ENCODE data around the gene BEGAIN. TPM values are rescaled to one million over a fixed set of nuclear protein-coding genes. Genes with fewer than 3 reads are reported as not detected.

BEGAIN gene
- total RNA-seq, 2 experiments from 2014 or later, result 0.10 TPM; not detected in 1

DNA sequence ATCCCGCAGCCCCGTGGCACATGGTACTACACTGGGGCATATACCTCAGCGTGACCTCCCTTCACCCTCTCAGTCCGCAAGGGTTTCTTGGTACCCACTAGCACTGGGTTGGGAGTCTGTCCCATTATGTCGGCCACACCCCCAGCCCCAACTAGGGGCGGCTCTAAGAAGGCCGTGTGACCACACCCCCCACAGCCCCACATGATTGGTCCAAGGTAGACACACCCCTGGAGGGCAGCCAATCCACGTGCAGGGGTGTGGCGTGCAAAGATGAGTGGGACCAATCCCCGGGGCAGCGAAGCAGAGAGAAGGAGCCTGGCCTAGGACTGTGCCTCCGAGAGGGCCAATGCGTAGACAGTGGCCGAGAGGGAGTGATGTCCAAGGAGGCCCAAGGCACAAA, 34.6 kb upstream of the BEGAIN start:
- CTCF ChIA-PET, result interaction anchor here (1.0 to 2.9 kb wide), 2 partner anchors 16 to 24 kb away, joined by 4 to 7 read pairs; no protein-coding TSS in a partner anchor
- no peak for DNase-seq

DNA sequence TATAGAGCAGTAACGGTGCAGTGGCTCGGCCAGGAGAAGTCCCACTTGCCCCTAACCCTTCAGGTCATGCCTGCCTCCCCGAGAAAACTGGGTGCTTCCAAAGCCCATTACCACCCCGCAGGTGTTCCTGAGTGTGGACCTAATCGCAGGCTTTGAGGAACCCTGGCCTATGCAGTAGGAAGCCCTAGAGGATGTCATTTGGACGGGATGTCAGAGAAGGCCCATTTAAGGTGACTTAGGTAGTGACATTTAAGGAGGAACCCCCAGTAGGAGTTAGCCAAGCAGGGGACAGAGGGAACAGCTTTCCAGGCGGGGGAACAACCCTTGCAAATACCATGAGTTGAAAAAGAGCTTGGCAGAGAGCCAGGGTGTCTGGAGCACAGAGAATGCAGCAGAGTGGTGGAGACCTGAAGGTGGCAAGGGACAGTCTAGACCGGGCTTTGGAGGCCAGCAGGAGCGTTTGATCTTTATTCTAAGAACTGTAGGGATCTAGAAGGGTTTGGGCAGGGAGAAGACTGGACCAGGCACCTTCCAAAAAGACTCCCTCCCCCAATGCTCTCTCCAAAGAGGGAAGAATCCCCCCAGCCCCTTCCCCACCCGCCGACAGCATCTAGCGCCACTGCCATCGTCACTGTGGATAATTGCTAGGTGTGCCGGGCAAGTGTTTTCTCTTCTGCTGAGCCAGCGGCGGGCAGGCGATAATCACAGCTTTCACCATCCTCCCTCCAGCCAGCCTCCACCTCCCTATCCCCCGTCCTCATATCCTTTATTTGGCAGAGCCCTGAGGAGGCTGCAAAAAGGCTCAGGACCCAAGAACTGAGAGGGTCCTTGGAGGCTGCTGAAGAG, 33.3 kb upstream of the BEGAIN start:
- DNase-seq, result no peak
- POLR2A ChIA-PET, result no interaction called here
- CTCF ChIA-PET, result interaction anchor here (1.1 kb wide), 1 partner anchor 17 kb away, joined by 3 read pairs; no protein-coding TSS in a partner anchor
- H3K9me3 Mint-ChIP-seq, result no peaks in the 10 kb centered on the region
- H3K27me3 Mint-ChIP-seq, result peaks cover 16% of the 10 kb centered on the region
- no peak overlapping the region for H3K27ac Mint-ChIP-seq
- no peak overlapping the region for H3K4me3 Mint-ChIP-seq
- no peaks in the 10 kb centered on the region for H3K36me3 Mint-ChIP-seq (ENCODE audit: low read depth)
- H3K4me1 Mint-ChIP-seq, result peaks cover 13% of the 10 kb centered on the region

More for the DNA sequence above, 34.6 kb upstream of the BEGAIN start:
- Mint-ChIP-seq H3K36me3 (ENCODE audit: low read depth) (no peaks in the 10 kb centered on the region), H3K4me3 (no peak overlapping the region), H3K9me3 (no peaks in the 10 kb centered on the region), H3K27me3 (peaks cover 24% of the 10 kb centered on the region), H3K27ac (no peak overlapping the region), H3K4me1 (peaks cover 13% of the 10 kb centered on the region)
- POLR2A ChIA-PET, result no interaction called here

- no peak for DNase-seq
- CTCF ChIA-PET, result interaction anchor here (0.5 to 1.4 kb wide), 3 partner anchors 9 to 240 kb away, joined by 3 read pairs; no protein-coding TSS in a partner anchor
- H3K27ac Mint-ChIP-seq, result no peak overlapping the region
- H3K9me3 Mint-ChIP-seq, result no peaks in the 10 kb centered on the region
- H3K27me3 Mint-ChIP-seq, result peaks cover 9% of the 10 kb centered on the region
- no peak overlapping the region for H3K4me3 Mint-ChIP-seq
- no peaks in the 10 kb centered on the region for H3K36me3 Mint-ChIP-seq (ENCODE audit: low read depth)
- POLR2A ChIA-PET, result interaction anchor here (0.7 kb wide), 1 partner anchor 1173 kb away, joined by 3 read pairs; no protein-coding TSS in a partner anchor
- H3K4me1 Mint-ChIP-seq, result peaks cover 12% of the 10 kb centered on the region
Measured at GRCh38 chr14:100619396-100620254, 32.4 kb upstream of the BEGAIN start.

GRCh38 chr14:100618763-100619320, 31.6 kb upstream of the BEGAIN start:
- no peak for DNase-seq
- Mint-ChIP-seq H3K27me3 (peaks cover 7% of the 10 kb centered on the region), H3K9me3 (no peaks in the 10 kb centered on the region), H3K36me3 (ENCODE audit: low read depth) (no peaks in the 10 kb centered on the region), H3K4me1 (peaks cover 10% of the 10 kb centered on the region), H3K4me3 (no peak overlapping the region), H3K27ac (no peak overlapping the region)
- ChIA-PET CTCF (interaction anchor here (0.5 to 1.4 kb wide), 4 partner anchors 8 to 239 kb away, joined by 3 to 4 read pairs (median 3); no protein-coding TSS in a partner anchor), POLR2A (no interaction called here)

DNA sequence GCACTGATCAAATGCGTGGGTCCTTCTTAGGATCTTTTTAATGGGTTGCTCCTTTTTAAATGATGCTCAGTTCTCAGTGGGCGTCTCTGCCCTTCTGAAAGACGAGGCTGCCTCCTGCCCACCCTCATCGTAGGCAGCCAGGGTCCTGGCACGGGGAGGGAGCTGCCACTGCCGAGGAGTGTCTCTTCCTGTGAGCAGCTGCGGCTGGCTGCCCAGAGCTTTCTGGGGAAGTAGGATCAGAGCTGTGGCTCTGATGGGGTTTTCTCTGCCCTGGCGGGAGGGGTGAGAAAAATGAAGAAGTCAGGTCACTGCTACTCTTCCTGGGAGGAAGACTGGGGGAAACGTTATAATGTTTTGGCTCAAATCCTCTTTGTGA, 31.1 kb upstream of the BEGAIN start:
- H3K27ac Mint-ChIP-seq, result no peak overlapping the region
- H3K27me3 Mint-ChIP-seq, result peaks cover 7% of the 10 kb centered on the region
- DNase-seq, result no peak
- POLR2A ChIA-PET, result no interaction called here
- H3K36me3 Mint-ChIP-seq (ENCODE audit: low read depth), result no peaks in the 10 kb centered on the region
- CTCF ChIA-PET, result interaction anchor here (0.9 to 1.6 kb wide), 4 partner anchors 9 to 27 kb away, joined by 3 to 5 read pairs (median 4); no protein-coding TSS in a partner anchor
- no peaks in the 10 kb centered on the region for H3K9me3 Mint-ChIP-seq
- peaks cover 10% of the 10 kb centered on the region for H3K4me1 Mint-ChIP-seq
- H3K4me3 Mint-ChIP-seq, result no peak overlapping the region

DNA sequence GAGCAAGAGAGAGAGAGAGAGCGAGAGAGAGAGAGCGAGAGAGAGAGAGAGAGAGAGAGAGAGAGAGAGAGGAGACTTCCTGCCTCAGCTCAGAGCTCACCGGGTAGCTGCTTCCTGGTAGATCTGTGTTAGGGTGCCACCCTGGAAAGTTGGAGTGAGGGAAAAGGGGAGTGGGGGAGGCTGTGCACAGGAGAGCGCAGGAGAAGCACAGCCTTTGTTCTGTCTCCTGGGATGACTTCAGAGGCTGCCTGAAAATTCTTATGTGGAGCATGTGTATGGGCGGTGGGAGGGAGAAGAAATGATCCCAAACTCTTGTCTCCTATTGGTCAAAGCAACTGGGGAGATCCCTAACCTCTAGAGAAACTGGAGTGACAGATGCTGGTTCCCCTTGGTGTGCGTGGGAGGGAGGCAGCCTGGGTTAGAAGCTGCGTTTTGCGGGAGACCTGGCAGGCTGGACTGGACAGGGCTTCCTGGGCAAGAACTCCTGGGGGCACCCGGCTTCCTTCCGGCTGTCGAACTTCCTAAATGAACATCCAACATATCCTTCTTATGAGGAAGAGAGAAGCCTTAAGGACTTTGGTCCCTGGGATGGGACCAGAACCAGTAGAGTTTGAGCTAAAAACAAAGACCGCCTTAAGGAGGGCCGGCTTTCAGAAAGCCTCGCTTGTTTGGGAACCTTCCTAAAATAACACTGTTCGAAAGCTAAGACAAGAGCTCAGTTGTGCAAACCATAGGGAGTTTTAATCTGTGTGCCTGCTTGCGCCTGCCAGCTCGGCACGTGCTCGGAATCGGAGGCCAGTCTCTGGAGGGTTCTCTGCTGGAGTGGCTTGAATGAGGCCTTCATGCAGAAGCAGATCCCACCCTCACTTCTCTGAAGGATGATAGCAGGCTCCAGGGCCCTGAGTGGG, 30.4 kb upstream of the BEGAIN start:
- peak overlapping the region; percentile 4 for H3K4me3 Mint-ChIP-seq
- H3K27me3 Mint-ChIP-seq, result peaks cover 3% of the 10 kb centered on the region
- no peaks in the 10 kb centered on the region for H3K9me3 Mint-ChIP-seq
- DNase-seq, result no peak
- no peaks in the 10 kb centered on the region for H3K36me3 Mint-ChIP-seq (ENCODE audit: low read depth)
- peak overlapping the region; percentile 78 for H3K27ac Mint-ChIP-seq
- peaks cover 10% of the 10 kb centered on the region for H3K4me1 Mint-ChIP-seq
- POLR2A ChIA-PET, result interaction anchor here (0.6 kb wide), 1 partner anchor 247 kb away, joined by 4 read pairs; no protein-coding TSS in a partner anchor
- CTCF ChIA-PET, result interaction anchor here (0.6 to 1.6 kb wide), 7 partner anchors 8 to 424 kb away, joined by 3 to 5 read pairs (median 4); no protein-coding TSS in a partner anchor

- peaks cover 3% of the 10 kb centered on the region for H3K27me3 Mint-ChIP-seq
- H3K36me3 Mint-ChIP-seq (ENCODE audit: low read depth), result no peaks in the 10 kb centered on the region
- H3K4me3 Mint-ChIP-seq, result peak overlapping the region; percentile 4
- DNase-seq, result no peak
- ChIA-PET POLR2A (interaction anchor here (0.6 kb wide), 1 partner anchor 246 kb away, joined by 4 read pairs; no protein-coding TSS in a partner anchor), CTCF (interaction anchor here (0.6 to 1.6 kb wide), 4 partner anchors 9 to 424 kb away, joined by 3 to 5 read pairs (median 4); no protein-coding TSS in a partner anchor)
- peaks cover 10% of the 10 kb centered on the region for H3K4me1 Mint-ChIP-seq
- H3K9me3 Mint-ChIP-seq, result no peaks in the 10 kb centered on the region
- H3K27ac Mint-ChIP-seq, result peak overlapping the region; percentile 78
Measured at GRCh38 chr14:100616854-100617409, 29.7 kb upstream of the BEGAIN start.

- POLR2A ChIA-PET, result no interaction called here
- peaks cover 3% of the 10 kb centered on the region for H3K27me3 Mint-ChIP-seq
Measured at GRCh38 chr14:100615736-100616695, 28.8 kb upstream of the BEGAIN start.

GRCh38 chr14:100614803-100615202, 27.6 kb upstream of the BEGAIN start:
- no peaks in the 10 kb centered on the region for H3K27me3 Mint-ChIP-seq
- POLR2A ChIA-PET, result no interaction called here
- no peak overlapping the region for H3K27ac Mint-ChIP-seq
- no peak overlapping the region for H3K4me3 Mint-ChIP-seq
- DNase-seq, result no peak
- CTCF ChIA-PET, result interaction anchor here (1.6 kb wide), 1 partner anchor 12 kb away, joined by 4 read pairs; no protein-coding TSS in a partner anchor
- no peaks in the 10 kb centered on the region for H3K9me3 Mint-ChIP-seq
- peaks cover 10% of the 10 kb centered on the region for H3K4me1 Mint-ChIP-seq
- no peaks in the 10 kb centered on the region for H3K36me3 Mint-ChIP-seq (ENCODE audit: low read depth)

More at GRCh38 chr14:100615736-100616695, 28.8 kb upstream of the BEGAIN start:
- Mint-ChIP-seq H3K4me3 (no peak overlapping the region), H3K4me1 (peaks cover 10% of the 10 kb centered on the region), H3K27ac (no peak overlapping the region), H3K36me3 (ENCODE audit: low read depth) (no peaks in the 10 kb centered on the region), H3K9me3 (no peaks in the 10 kb centered on the region)
- DNase-seq, result no peak
- CTCF ChIA-PET, result no interaction called here

GRCh38 chr14:100612986-100613385, 25.8 kb upstream of the BEGAIN start:
- POLR2A ChIA-PET, result no interaction called here
- DNase-seq, result no peak
- no peak overlapping the region for H3K27ac Mint-ChIP-seq

More at GRCh38 chr14:100612986-100613385, 25.8 kb upstream of the BEGAIN start:
- no peak overlapping the region for H3K4me3 Mint-ChIP-seq
- no peaks in the 10 kb centered on the region for H3K9me3 Mint-ChIP-seq
- H3K27me3 Mint-ChIP-seq, result no peaks in the 10 kb centered on the region
- CTCF ChIA-PET, result interaction anchor here (1.6 kb wide), 1 partner anchor 14 kb away, joined by 4 read pairs; no protein-coding TSS in a partner anchor
- H3K36me3 Mint-ChIP-seq (ENCODE audit: low read depth), result no peaks in the 10 kb centered on the region
- peaks cover 6% of the 10 kb centered on the region for H3K4me1 Mint-ChIP-seq
